Adrenal gland (tissue), 12 donors: Measurements from ENCODE around the gene PLA2G2C. TPM values are rescaled to one million over a fixed set of nuclear protein-coding genes. Genes with fewer than 3 reads are reported as not detected.
A peak's percentile ranks its signal among the peaks of the same experiment; 100 is the strongest.

Experiments
- DNase-seq, 7 donors: peaks; one replicate each; pipeline ENCODE4 v3.0.0-alpha.2; 2019 to 2020
- H3K27ac ChIP-seq, 5 donors: fragments of 200-600 bp; sonication (generic) in 4 of 5; 1 replicate in 3 of 5; 2 replicates in 2 of 5; pipeline versions ENCODE4 v1.5.1 to v1.8.0; 2016 to 2020; ENCODE audit warnings: mild to moderate bottlenecking in 1 of 5
- H3K27me3 ChIP-seq: fragments of 200-600 bp; 2 replicates; pipeline ENCODE4 v1.8.0; 2021
- H3K36me3 ChIP-seq, 2 donors: fragments of 200-600 bp; replicated peaks in 1 of 2; 1 replicate in 1 of 2; 2 replicates in 1 of 2; pipeline versions ENCODE4 v1.5.1 to v1.8.0; 2018 to 2022
- H3K4me1 ChIP-seq, 2 donors: fragments of 200-600 bp; replicated peaks in 1 of 2; 1 replicate in 1 of 2; 2 replicates in 1 of 2; pipeline versions ENCODE4 v1.5.1 to v1.8.0; 2018 to 2021
- H3K4me3 ChIP-seq, 4 donors: fragments of 200-600 bp; sonication (generic) in 3 of 4; one replicate each; pipeline ENCODE4 v1.5.1; 2016 to 2018
- H3K9me3 ChIP-seq, 3 donors: fragments of 200-600 bp; sonication (generic) in 1 of 3; replicated peaks in 1 of 3; 1 replicate in 2 of 3; 2 replicates in 1 of 3; pipeline versions ENCODE4 v1.5.1 to v1.8.0; 2016 to 2021
- CTCF ChIP-seq, 6 experiments: fragments of 450-650 bp in 4 of 6; fragments of 200-600 bp in 2 of 6; sonication (generic) in 1 of 6; IDR thresholded peaks; 1 replicate in 5 of 6; 2 replicates in 1 of 6; pipeline versions ENCODE4 v1.5.1 to v1.8.0; 2016 to 2021; ENCODE audit warnings: antibody characterized with exemption in 6 of 6, mild to moderate bottlenecking in 2 of 6, moderate library complexity in 1 of 6
- POLR2A ChIP-seq, 2 donors: fragments of 450-650 bp; IDR thresholded peaks; one replicate each; pipeline ENCODE4 v1.6.1; 2017; ENCODE audit warnings: antibody characterized with exemption in 2 of 2, mild to moderate bottlenecking in 2 of 2, moderate library complexity in 1 of 2
- WGBS, 4 donors: extraction: QIAGEN DNeasy Blood & Tissue Kit in 2 of 4; methylation state at CpG; one replicate each; pipeline versions ENCODE4 v1.1.5 to v1.1.7; 2013 to 2017; 5-methylcytosine and 5-hydroxymethylcytosine counted together
- intact Hi-C, 2 donors: fragments of 100-400 bp; cut with DNase I; formaldehyde crosslinking; loops; one replicate each; pipeline versions ENCODE4 v1.14.1 to v1.15.0; 2022 to 2023
- polyA plus RNA-seq, 3 donors: library from polyadenylated mRNA; stranded (reverse); fragments of 200-250 nt in 2 of 3; fragments of 350-450 nt in 1 of 3; fragmentation: Illumina TruSeq in 1 of 3; extraction: RNeasy Lipid Tissue Mini Kit (QIAGEN cat#74804) in 1 of 3; gene quantifications; one replicate each; pipeline ENCODE4 v1.2.3, GENCODE V29; 2013 to 2014
- total RNA-seq, 9 donors: library from RNA; depleted of rRNA in 4 of 9; stranded (reverse); fragments of >200 nt in 4 of 9; fragments of 120-200 nt in 1 of 9; fragmentation: NEBNext Ultra II Directional in 1 of 9; extraction: Animal tissue kit (Norgen Biotek cat#: 25700) in 1 of 9; gene quantifications; one replicate each; pipeline versions ENCODE4 v1.1.0 to v1.2.4, GENCODE V29; 2013 to 2023
- donor health status: healthy with polysubstance abuse.
- donor health status: Bipolar disorder and iron deficiency.
- donor health status: DM: yes; HTN: yes; CAD: no.
- donor health status: DM: no; HTN: no; CAD: no.
- donor health status: DM: no; HTN: no; CAD: no.
- donor health status: DM: yes; HTN: yes; CAD: no.

Gene PLA2G2C
- total and polyA plus RNA-seq, 12 donors, result 0.07 to 0.39 (median 0.12) TPM; not detected in 6

- intact Hi-C loops, result loop anchor here (5.0 to 10.0 kb wide), 4 partner anchors 47 to 227 kb away; partner anchors contain the start of genes PLA2G2A (in 2 of the 2) and PLA2G2E (in 1 of the 2)
- H3K4me1 ChIP-seq, result peaks cover 5 to 13% of the 10 kb centered on the region in 2 donors
- no peaks in the 10 kb centered on the region for H3K27me3 ChIP-seq
- no peaks in the 10 kb centered on the region for H3K9me3 ChIP-seq
- TF ChIP-seq CTCF (IDR thresholded peaks at IDR 0.05) (no peak), POLR2A (IDR thresholded peaks at IDR 0.05) (no peak)
- DNase-seq, result peak in 1 of 7 donors; percentile 6
- no peak overlapping the region for H3K4me3 ChIP-seq
- H3K27ac ChIP-seq, result no peak overlapping the region
- WGBS, 4 donors, result 78 to 84% (median 80%) methylated on average over 17 to 27 of the region's 27 CpGs
- H3K36me3 ChIP-seq, result no peaks in the 10 kb centered on the region
Observed at GRCh38 chr1:20149601-20150325, 36.6 kb downstream of the PLA2G2C start.

GRCh38 chr1:20148571-20149500, 37.5 kb downstream of the PLA2G2C start:
- Histone ChIP-seq H3K27ac (no peak overlapping the region), H3K9me3 (no peaks in the 10 kb centered on the region), H3K4me1 (peaks cover 5 to 13% of the 10 kb centered on the region in 2 donors), H3K27me3 (no peaks in the 10 kb centered on the region), H3K4me3 (no peak overlapping the region), H3K36me3 (no peaks in the 10 kb centered on the region)
- intact Hi-C loops, result loop anchor here (5.0 to 10.0 kb wide), 2 partner anchors 172 to 174 kb away; partner anchors contain the start of gene PLA2G2A (in 2 of the 2)
- 82 to 93% (median 88%) methylated on average over 7 to 13 of the region's 13 CpGs for WGBS, 4 donors
- TF ChIP-seq POLR2A (IDR thresholded peaks at IDR 0.05), result no peak
- TF ChIP-seq CTCF (IDR thresholded peaks at IDR 0.05), result no peak
- peak in 1 of 7 donors; percentile 6 for DNase-seq

- Histone ChIP-seq H3K27me3 (no peaks in the 10 kb centered on the region), H3K9me3 (no peaks in the 10 kb centered on the region), H3K27ac (no peak overlapping the region), H3K4me3 (no peak overlapping the region), H3K36me3 (no peaks in the 10 kb centered on the region), H3K4me1 (peaks cover 5 to 13% of the 10 kb centered on the region in 2 donors)
- no peak for TF ChIP-seq CTCF (IDR thresholded peaks at IDR 0.05)
- no peak for TF ChIP-seq POLR2A (IDR thresholded peaks at IDR 0.05)
- intact Hi-C loops, result loop anchor here (5.0 to 10.0 kb wide), 2 partner anchors 171 to 173 kb away; partner anchors contain the start of gene PLA2G2A (in 2 of the 2)
- 70 to 82% (median 79%) methylated on average over 10 to 13 of the region's 13 CpGs for WGBS, 4 donors
- no peak for DNase-seq
Observed at GRCh38 chr1:20147846-20148570, 38.3 kb downstream of the PLA2G2C start.
